Choroid plexus epithelial cell (primary cell): ENCODE data around the gene C4orf51.

Source experiments
- DNase-seq: peaks from one replicate; pipeline ENCODE4 v3.0.0-alpha.2; 2010; ENCODE audit warnings: low read depth
- H3K4me3 ChIP-seq: 2 replicates; pipeline ENCODE4 v1.5.1; 2011; ENCODE audit warnings: low read depth, mild to moderate bottlenecking, control low read depth, low read length, moderate library complexity
- TF ChIP-seq, protein P1 (sequence below): conservative IDR thresholded peaks from 2 replicates; pipeline ENCODE4 v1.5.1; 2011; ENCODE audit warnings: low read depth, mild to moderate bottlenecking, control low read depth, inconsistent platforms, low read length, moderate library complexity

The C4orf51 gene

DNA sequence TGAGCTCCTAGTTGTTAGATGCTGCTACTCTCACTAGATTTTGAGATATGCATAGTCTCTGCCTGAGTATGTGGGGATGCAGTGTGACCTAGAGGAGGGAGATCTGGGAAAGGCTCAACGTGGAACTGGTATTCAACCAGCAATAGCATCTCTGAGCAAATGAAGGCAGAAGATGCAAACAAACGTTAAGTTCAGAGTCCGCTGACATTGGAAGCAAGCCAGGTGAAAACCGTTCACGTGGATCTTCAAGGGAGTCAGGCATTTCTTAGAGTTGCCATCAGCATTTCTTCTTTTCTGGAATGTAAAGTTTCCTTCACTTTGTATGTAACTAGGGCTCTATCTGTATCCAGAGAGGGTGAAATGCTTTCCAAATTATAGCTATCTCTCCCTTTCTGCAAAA is 59.9 kb downstream of the C4orf51 start:
- no peak overlapping the region for H3K4me3 ChIP-seq
- TF ChIP-seq, protein P1, sequence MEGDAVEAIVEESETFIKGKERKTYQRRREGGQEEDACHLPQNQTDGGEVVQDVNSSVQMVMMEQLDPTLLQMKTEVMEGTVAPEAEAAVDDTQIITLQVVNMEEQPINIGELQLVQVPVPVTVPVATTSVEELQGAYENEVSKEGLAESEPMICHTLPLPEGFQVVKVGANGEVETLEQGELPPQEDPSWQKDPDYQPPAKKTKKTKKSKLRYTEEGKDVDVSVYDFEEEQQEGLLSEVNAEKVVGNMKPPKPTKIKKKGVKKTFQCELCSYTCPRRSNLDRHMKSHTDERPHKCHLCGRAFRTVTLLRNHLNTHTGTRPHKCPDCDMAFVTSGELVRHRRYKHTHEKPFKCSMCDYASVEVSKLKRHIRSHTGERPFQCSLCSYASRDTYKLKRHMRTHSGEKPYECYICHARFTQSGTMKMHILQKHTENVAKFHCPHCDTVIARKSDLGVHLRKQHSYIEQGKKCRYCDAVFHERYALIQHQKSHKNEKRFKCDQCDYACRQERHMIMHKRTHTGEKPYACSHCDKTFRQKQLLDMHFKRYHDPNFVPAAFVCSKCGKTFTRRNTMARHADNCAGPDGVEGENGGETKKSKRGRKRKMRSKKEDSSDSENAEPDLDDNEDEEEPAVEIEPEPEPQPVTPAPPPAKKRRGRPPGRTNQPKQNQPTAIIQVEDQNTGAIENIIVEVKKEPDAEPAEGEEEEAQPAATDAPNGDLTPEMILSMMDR: no peak
- peak; percentile 65 for DNase-seq

DNA sequence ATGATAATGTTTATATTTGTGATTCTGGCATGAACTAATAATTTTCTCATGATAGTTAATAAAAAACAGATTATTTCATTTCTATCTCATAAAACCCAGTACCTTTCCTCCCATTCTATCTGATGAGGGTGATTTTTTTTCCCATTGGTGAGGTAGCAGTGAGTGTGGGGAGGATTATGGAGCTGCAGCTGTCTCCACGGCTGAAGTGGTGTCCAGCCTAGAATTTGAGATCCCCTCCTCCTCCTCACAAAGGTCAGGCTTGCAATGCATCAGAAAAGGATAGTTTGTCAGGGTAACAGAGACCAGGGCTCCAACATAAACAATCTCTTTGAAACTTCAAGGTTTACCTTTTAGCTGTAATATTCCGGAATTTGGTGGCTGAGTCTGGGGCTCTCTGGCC is 60.9 kb downstream of the C4orf51 start:
- DNase-seq: peak; percentile 11
- no peak overlapping the region for H3K4me3 ChIP-seq
- TF ChIP-seq, protein P1: no peak

DNA sequence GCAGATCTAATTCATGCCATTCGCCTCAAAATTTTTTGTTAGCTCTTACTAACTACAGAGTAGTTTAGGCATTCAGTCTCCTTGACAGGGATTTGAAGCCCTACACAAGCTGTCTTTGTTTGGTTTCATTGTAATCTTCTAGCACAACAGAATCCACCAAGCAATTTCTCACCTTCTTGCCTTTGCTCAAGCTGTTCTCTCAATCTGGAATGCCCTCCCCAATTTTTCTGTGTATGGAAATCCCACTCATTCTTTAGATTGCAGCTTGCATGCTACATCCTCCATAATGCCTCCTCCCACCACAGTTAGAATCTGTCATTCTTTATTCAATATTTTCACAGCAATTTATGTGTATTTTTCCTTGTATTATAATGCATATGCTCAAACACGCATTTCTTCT is 63.7 kb downstream of the C4orf51 start:
- TF ChIP-seq, protein P1: no peak
- DNase-seq: no peak

DNA sequence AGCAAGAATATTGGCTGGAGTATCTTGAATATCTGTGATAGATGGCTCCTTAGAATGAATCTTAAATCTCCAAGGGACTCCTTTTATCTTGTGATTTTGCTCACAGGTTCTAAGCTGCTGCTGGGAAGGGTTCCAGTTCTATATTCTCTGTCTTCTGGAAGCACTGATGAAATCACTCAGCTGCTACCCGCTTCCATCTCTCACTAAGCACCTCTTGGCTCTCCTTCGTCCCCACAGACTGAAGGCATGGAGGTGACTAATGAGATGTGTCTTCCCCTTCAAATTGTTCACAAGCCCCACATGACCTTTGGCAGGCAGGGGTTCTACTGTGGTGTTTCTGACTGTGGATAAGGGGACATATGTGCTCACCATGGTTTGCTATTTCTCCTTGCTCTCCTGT is 75.9 kb downstream of the C4orf51 start:
- TF ChIP-seq, protein P1: no peak
- H3K4me3 ChIP-seq: no peak overlapping the region
- DNase-seq: peak; percentile 48

More for the DNA sequence above, 63.7 kb downstream of the C4orf51 start:
- no peak overlapping the region for H3K4me3 ChIP-seq

DNA sequence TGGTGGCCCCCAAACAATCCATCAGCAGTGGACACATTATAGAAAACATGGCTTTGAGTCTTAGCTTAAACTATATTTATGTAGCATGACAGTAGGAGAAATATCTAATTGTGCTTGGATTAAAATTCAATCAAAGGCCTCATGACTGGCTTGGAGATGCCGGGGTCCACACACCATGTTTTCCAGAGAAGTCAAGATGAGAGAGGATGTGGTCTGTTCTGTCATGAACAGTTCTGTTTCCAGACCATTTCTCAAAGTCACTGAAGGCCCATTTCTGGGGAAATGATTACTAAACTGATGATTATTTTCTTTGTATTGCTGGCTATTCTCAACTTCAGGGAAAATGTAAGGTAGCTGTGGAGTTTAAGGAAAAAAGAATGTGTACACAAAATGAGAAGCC is 76.3 kb downstream of the C4orf51 start:
- TF ChIP-seq, protein P1: no peak
- no peak for DNase-seq
- H3K4me3 ChIP-seq: no peak overlapping the region

DNA sequence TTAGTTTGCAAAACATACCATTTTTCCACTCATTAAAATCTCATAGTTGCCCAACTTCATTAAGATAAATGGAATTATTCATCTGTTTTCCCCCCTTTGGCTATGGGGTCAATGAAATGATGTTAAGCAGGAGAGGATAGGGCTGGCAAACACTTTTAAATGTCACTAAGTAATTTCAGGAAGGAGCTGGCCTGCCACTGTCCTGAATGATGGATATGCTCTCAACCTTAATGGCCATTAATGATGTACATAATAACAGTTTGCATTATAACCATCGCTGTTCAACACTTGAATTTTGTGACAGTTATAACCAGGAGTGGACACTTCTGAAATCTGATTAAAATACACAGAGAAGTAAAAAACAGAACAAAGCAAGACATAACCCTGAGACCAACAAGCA is 77.2 kb downstream of the C4orf51 start:
- TF ChIP-seq, protein P1: no peak
- no peak for DNase-seq
- H3K4me3 ChIP-seq: no peak overlapping the region

DNA sequence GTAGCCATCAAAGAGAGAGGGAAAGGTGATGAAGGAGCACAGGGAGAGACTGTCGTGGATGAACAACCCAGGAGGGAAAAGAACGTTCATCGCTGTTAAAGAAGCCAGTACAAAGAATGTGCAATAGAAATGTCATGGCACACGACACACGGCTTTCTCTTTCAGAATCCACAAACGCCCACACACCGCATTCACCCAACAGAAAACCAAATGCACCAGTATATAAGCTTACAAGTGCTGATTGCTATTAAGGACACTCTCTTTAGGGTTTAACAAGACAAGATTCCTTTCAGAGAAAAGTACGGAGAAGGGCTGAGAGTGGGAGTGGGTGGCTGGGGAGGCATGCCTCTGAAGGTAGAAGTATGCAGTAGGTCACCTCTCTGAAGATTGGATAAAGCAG is 80.2 kb downstream of the C4orf51 start:
- DNase-seq: no peak
- TF ChIP-seq, protein P1: no peak
- H3K4me3 ChIP-seq: no peak overlapping the region
